HepG2 (cell line): ENCODE results near the gene ZDHHC19. TPM values are rescaled to one million over a fixed set of nuclear protein-coding genes. Genes with fewer than 3 reads are reported as not detected.

Source experiments
- KLF12 ChIP-seq: sonication (generic); formaldehyde crosslinking; IDR thresholded peaks from 2 replicates; pipeline ENCODE4 v1.4.0; 2020; ENCODE audit warnings: missing genetic modification reagents, borderline replicate concordance
- MEF2D ChIP-seq: sonication (generic); formaldehyde crosslinking; IDR thresholded peaks from 2 replicates; pipeline ENCODE4 v1.5.1; 2020; ENCODE audit warnings: mild to moderate bottlenecking, missing genetic modification reagents
- NR3C1 ChIP-seq: sonication (generic); formaldehyde crosslinking; IDR thresholded peaks from 2 replicates; pipeline ENCODE4 v1.4.0; 2020; ENCODE audit warnings: missing genetic modification reagents
- PRDM4 ChIP-seq: sonication (generic); formaldehyde crosslinking; IDR thresholded peaks from 2 replicates; pipeline ENCODE4 v1.9.0; 2021; ENCODE audit warnings: missing genetic modification reagents, borderline replicate concordance
- RAD21 ChIP-seq: fragments of 450-650 bp; formaldehyde crosslinking; IDR thresholded peaks from 2 replicates; pipeline ENCODE4 v1.5.0; 2020; ENCODE audit warnings: mild to moderate bottlenecking
- SETDB1 ChIP-seq: sonication (generic); formaldehyde crosslinking; IDR thresholded peaks from 2 replicates; pipeline ENCODE4 v1.5.1; 2020; ENCODE audit warnings: missing genetic modification reagents, mild to moderate bottlenecking, borderline replicate concordance
- SP140L ChIP-seq: sonication (generic); formaldehyde crosslinking; IDR thresholded peaks from 2 replicates; pipeline ENCODE4 v1.4.0; 2020; ENCODE audit warnings: missing genetic modification reagents, borderline replicate concordance
- SRF ChIP-seq: IDR thresholded peaks from 2 replicates; pipeline ENCODE4 v1.6.1; 2011; ENCODE audit warnings: mild to moderate bottlenecking, low read depth, low read length, moderate library complexity
- TCF7 ChIP-seq: sonication (generic); IDR thresholded peaks from 2 replicates; pipeline ENCODE4 v1.6.1; 2016; ENCODE audit warnings: antibody characterized with exemption, low read depth
- TFAP4 ChIP-seq: sonication (generic); IDR thresholded peaks from 2 replicates; pipeline ENCODE4 v1.6.1; 2016; ENCODE audit warnings: low read depth, borderline replicate concordance
- TFE3 ChIP-seq: IDR thresholded peaks from 2 replicates; pipeline ENCODE4 v1.6.1; 2016
- UBTF ChIP-seq: sonication (generic); formaldehyde crosslinking; IDR thresholded peaks from 2 replicates; pipeline ENCODE4 v1.4.0; 2020; ENCODE audit warnings: mild to moderate bottlenecking, missing genetic modification reagents
- WIZ ChIP-seq: sonication (generic); formaldehyde crosslinking; IDR thresholded peaks from 2 replicates; pipeline ENCODE4 v1.5.1; 2020; ENCODE audit warnings: mild to moderate bottlenecking, missing genetic modification reagents
- ZBTB38 ChIP-seq: sonication (generic); formaldehyde crosslinking; IDR thresholded peaks from 2 replicates; pipeline ENCODE4 v1.5.1; 2020; ENCODE audit warnings: mild to moderate bottlenecking, missing genetic modification reagents
- ZMYM2 ChIP-seq: sonication (generic); formaldehyde crosslinking; IDR thresholded peaks from 2 replicates; pipeline ENCODE4 v1.8.0; 2022; ENCODE audit warnings: mild to moderate bottlenecking, missing genetic modification reagents
- ZNF501 ChIP-seq: sonication (generic); formaldehyde crosslinking; IDR thresholded peaks from 2 replicates; pipeline ENCODE4 v1.5.1; 2020; ENCODE audit warnings: mild to moderate bottlenecking, moderate library complexity, missing genetic modification reagents
- ZNF549 ChIP-seq: sonication (generic); formaldehyde crosslinking; IDR thresholded peaks from 2 replicates; pipeline ENCODE4 v1.5.0; 2020; ENCODE audit warnings: missing genetic modification reagents
- ZNF557 ChIP-seq: sonication (generic); formaldehyde crosslinking; IDR thresholded peaks from 2 replicates; pipeline ENCODE4 v1.4.0; 2020; ENCODE audit warnings: missing genetic modification reagents
- ZNF558 ChIP-seq: sonication (generic); formaldehyde crosslinking; IDR thresholded peaks from 2 replicates; pipeline ENCODE4 v1.9.0; 2022; ENCODE audit warnings: mild to moderate bottlenecking, missing genetic modification reagents, borderline replicate concordance
- ZNF570 ChIP-seq: sonication (generic); formaldehyde crosslinking; IDR thresholded peaks from 2 replicates; pipeline ENCODE4 v1.4.0; 2020; ENCODE audit warnings: mild to moderate bottlenecking, missing genetic modification reagents, borderline replicate concordance
- ZNF607 ChIP-seq: sonication (generic); formaldehyde crosslinking; IDR thresholded peaks from 2 replicates; pipeline ENCODE4 v1.5.1; 2020; ENCODE audit warnings: missing genetic modification reagents, mild to moderate bottlenecking, borderline replicate concordance
- ZUFSP ChIP-seq: sonication (generic); formaldehyde crosslinking; IDR thresholded peaks from 2 replicates; pipeline ENCODE4 v1.9.0; 2021; ENCODE audit warnings: missing genetic modification reagents, mild to moderate bottlenecking, borderline replicate concordance
- polyA plus RNA-seq, 8 experiments: library from polyadenylated mRNA; depleted of rRNA in 3 of 8; stranded (reverse) in 7 of 8; unstranded in 1 of 8; fragments of >200 nt; fragmentation: Illumina TruSeq in 4 of 8; extraction: Trizol in 4 of 8; gene quantifications; 2 replicates each; pipeline versions ENCODE4 v1.2.1 to v1.2.3, GENCODE V29; 2011 to 2016; ENCODE audit warnings: low read depth in 4 of 8, missing spikeins in 1 of 8, mixed read lengths in 1 of 8; ENCODE audit not compliant: insufficient read depth in 1 of 8
- total RNA-seq, 5 experiments: library from RNA; depleted of rRNA; stranded (reverse); fragments of >200 nt; fragmentation: Illumina TruSeq; extraction: Trizol; gene quantifications; 2 replicates each; pipeline ENCODE4 v1.2.3, GENCODE V29; 2016; ENCODE audit warnings: low read depth in 1 of 5

Gene ZDHHC19
- total and polyA plus RNA-seq, 2 of the 13 experiments (the other 11 are each of a cell fraction or from before 2014, with no cell fraction given): 0.22 to 0.53 TPM

GRCh38 chr3:196198081-196198675, 13.0 kb downstream of the ZDHHC19 start (continued):
- TF ChIP-seq TFAP4 (no peak), ZBTB38 (CRISPR knock-in tag) (no peak), SP140L (CRISPR knock-in tag) (no peak), ZNF607 (CRISPR knock-in tag) (0 out of 2 replicates have a peak, but pooled peaks have one; percentile 5), ZNF549 (no peak), ZNF558 (CRISPR knock-in tag) (no peak), RAD21 (CRISPR knock-in tag) (no peak), ZUFSP (no peak), TCF7 (no peak), SRF (no peak), ZMYM2 (CRISPR knock-in tag) (no peak), MEF2D (no peak), ZNF570 (CRISPR knock-in tag) (no peak), PRDM4 (CRISPR knock-in tag) (no peak), ZNF501 (CRISPR knock-in tag) (0 out of 2 replicates have a peak, but pooled peaks have one; percentile 11), ZNF557 (no peak), KLF12 (CRISPR knock-in tag) (no peak), WIZ (CRISPR knock-in tag) (no peak), UBTF (0 out of 2 replicates have a peak, but pooled peaks have one; percentile 23), TFE3 (CRISPR knock-in tag) (no peak), SETDB1 (CRISPR knock-in tag) (no peak), NR3C1 (no peak)
